NCI-H69 (cell line): ENCODE data around the gene RSPH1.
A peak's percentile ranks its signal among the peaks of the same experiment; 100 is the strongest.
"Not testable (repeated sequence)": the region's sequence is repeated elsewhere in the genome, so short reads cannot be mapped to it uniquely, and the experiment has no call there.

Source experiments
- DNase-seq: peaks from one replicate; lab custom pipeline; 2025; lab: John Stamatoyannopoulos, UW

The RSPH1 gene

DNA sequence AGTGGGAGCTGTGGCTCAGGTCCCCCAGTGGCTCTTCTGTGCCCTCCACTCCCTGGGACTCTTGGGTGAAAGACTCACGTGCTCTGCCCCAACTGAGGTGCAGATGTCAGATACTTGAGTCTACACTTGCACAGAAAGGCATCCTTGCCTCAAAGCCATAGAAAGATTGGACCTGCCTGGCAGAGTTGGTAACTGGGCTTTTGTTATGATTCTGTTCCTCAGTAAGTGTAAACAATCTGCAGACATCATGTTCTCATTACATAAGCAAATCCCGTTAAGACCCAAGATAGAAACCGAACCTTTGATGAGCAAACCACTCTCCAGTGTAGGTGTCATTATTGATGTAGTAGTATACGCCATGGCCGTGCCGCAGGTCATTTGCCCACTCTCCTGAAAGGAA lies 10.0 kb downstream of the RSPH1 start:
- no peak for DNase-seq

DNA sequence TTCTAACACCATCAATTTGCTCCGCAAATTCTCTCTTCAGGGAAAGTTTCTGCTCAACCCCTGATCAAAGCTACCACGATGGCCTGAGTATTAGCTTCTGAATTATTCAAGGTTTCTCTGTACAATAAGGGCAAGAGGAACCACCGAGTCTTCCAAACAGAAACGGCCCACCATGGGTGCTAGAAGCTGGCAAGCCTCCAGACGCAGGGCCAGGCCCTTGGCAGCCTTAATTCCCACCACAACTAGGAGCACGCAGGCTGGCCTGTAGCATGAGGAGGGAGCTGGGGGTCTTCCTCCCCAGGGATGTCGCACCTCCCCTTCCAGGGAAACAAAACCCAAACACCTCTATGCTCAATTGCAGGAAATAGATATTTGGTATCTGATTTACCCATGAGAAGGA lies 11.1 kb downstream of the RSPH1 start:
- no peak for DNase-seq

DNA sequence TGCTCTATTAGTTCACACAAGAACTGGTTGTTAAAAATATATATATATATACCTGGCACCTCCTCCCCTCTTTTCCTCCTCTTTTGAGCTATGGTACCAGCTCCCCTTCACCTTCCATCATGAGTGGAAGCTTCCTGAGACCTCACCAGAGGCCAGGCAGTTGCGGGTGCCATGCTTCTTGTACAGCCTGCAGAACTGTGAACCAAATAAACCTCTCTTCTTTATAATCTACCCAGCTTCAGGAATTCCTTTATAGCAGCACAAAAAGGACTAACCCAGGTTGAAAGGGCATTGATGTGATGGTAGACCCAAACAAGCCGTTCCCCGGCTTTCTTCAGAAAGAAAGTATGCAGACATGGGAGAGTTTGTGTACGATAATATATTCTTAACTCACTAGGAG lies 14.9 kb downstream of the RSPH1 start:
- no peak for DNase-seq

DNA sequence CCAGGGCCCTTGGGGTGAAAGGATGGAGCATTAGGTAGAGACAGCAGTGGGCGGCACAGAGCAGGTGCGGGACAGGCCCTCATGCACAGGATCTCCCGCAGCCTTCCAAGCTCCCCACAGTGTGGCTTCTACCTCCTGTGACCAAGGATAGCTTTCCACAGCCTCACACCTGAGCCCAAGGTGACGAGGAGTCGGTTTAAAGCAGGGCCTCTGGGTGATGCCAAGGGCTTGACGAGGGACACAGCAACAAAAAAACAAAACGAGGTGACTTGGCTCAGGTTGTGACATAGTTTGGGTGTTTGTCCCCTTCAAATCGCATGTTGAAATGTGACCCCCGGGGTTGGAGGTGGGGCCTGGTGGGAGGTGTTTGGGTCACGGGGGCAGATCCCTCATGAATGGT lies 15.3 kb downstream of the RSPH1 start:
- no peak for DNase-seq

DNA sequence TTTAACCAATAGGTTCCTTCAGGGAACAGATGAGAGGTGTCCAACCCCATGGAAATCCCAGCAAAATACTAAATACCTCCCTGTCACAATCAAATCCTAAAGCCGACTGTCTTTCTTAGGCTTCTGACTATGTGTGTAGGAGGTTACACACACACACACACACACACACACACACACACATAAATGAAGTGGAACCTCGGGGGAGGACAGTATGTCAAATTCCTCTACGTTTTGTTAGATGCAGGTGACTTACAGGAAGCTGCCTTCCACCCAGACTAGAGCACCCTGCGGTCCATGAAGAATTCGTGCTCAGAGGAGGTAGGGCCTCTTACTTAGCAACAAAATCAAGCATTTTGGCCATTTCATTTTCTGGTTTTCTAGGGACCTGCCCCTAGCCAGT lies 16.4 kb downstream of the RSPH1 start:
- DNase-seq: no peak

DNA sequence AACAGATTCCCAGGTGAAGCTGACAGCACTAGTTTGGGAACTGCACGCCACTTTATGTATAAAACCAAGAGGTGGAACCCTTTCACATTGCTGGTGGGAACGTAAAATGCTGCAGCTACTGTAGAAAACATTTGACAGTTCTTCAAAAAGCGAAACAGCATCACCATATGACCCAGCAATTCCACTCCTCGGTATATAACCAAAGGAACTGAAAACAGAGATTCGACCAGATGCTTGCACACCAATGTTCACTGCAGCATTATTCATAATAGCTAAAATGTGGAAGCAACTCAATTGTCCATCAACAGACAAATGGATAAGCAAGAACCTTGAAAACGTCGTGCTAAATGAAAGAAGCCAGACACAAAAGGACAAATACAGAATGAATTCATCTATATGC lies 17.5 kb downstream of the RSPH1 start:
- no peak for DNase-seq

DNA sequence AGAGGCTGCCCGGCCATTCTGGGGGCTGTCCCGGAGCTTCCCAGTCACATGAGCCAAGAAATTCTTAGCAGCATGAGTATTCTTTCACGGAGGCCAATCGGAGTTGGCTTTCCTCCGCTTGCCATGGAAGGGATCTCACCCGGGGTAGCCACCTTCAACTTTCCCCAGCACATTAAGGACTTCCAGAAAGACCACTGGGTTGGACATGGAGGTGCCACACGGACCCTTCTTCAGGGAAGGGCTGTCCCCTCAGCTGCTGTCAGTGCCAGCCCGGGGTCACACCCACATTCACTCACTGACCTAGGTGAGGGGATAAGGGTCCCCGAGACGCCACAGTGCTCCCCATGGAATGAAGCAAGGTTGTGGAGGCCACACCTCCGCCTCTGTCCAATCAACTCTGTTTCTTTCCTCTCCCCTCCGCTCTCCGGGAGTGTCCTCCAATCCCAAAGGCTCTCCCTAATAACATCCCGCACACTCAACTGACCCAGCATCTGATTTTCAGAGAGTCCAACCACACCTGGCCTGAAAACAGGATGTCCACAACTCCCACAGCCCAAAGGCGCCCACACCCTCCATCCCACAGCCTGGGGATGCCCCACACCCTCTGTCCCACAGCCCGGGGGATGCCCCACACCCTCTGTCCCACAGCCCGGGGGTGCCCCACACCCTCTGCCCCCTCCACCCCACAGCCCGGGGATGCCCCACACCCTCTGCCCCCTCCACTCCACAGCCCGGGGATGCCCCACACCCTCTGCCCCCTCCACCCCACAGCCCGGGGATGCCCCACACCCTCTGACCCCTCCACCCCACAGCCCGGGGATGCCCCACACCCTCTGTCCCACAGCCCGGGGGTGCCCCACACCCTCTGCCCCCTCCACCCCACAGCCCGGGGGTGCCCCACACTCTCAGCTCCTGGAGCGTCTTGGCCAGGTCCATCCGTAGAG lies 19.4 kb downstream of the RSPH1 start:
- DNase-seq: no peak

DNA sequence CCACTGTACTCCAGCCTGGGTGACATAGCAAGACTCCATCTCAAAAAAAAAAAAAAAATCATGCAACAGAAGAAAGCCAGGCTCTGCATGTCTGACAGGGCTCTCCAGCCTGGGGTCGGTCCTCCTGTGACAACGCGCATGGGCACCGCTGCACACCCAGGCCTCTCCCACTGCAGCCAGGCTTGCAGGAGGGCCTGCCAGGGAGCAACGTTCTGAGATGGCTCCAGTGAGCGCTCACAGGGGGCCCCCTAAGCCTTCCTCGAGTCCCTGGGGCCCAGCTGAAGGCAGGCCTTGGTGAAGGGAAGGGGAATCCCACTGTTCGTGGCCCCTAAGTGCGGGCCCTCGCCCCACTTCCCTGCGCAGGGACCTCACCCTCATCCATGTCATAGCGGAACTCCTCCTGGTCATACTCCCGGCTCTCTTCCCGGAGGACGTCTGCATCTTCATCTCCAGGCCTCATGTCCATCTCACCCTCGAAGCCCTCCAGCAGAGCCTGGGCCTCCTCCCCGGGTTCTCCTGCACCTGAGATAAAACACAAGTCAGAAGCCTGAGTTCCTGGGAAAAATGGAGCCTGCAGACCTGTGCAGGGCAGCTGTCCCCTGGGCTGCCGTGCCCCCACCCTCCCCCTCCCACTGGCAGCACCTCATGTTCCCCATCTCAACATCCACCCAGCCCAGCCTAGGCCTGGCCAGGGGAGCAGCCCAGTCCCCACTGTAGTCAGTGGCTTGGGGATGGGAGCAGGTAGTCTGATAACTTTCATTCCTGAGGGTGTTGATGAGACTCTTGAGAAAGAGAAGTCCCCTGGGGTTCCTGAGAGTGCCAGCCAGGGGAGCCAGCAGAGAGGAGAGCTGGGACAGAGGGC lies 20.3 kb downstream of the RSPH1 start:
- DNase-seq: no peak

DNA sequence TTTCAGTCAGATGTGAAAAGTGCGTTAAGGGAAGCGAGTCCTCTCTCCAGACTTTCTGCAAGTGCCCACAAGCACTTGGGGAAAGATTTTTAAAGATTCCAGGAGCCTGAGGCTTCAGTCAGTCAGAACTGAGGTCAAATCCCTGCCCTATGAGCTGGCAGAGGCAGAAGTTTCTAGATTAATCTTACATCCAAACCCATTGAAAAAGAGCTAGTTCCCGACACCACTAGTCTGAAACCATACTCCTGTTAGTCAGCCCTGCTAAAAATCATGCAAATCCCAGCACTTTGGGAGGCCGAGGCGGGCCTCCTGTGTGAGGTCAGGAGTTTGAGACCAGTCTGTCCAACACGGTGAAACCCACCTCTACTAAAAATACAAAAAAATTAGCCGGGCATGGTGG lies 21.0 kb downstream of the RSPH1 start:
- no peak for DNase-seq

DNA sequence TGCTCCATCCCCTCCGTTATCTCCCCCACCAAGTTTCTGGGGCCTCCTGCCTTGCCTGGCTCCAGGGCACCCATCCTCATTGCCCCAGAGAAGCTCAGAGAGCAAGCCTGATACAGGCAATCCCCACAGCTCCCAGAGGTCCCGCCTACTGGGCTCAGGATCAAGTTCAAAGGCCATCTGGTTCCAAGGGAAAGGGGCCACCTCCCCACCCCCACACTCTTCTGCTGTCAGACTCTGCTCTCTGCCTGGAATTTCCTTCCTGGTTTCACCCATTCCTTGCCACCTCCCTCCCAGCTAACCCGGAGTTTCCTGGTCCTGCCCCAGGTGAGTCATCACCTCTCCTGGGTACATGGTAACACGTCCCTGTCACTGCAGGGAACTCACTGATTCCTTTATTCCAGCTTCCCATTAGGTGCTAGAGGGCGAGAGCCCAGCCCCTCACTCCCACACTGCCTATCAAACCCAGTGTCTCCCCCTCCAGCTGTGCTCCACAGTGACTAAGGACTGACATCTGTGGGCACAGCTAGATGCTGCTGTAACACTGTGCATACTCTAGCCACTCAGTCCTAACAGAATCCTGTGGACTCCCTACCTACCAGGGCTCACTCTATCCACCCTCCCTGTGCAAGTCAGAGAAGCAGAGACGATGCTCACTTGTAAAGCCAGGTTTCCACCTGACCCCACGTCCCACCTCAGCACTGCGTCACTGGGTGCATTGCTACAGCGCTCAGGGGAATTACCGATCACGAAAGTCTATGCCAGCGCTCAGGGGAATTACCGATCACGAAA lies 21.8 kb downstream of the RSPH1 start:
- DNase-seq: peak; percentile 90

DNA sequence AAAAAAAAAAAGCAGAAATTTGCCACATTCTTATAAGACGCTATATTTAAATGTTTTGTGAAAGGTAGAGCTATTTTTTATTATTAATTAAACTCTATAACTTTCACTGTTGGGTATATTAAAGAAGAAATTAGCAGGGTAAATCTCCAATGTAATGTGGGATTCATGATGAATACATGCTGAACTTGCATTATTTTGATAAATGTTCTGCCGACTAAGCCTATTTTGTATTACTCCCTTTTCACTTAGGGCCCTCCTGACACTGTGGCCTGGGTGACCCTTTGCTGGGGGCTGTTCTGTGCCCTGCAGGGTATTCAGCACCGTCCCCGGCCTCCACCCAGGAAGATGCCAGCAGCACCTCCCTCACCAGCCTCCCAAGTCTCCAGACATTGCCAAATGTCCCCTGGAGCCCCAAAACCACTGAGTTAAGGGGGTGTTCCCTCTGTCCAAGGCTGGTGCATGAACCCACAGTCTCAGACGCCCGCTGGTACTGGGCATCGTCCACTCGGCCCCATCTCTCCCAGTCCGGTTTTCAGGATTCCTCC lies 22.5 kb downstream of the RSPH1 start:
- DNase-seq: no peak

DNA sequence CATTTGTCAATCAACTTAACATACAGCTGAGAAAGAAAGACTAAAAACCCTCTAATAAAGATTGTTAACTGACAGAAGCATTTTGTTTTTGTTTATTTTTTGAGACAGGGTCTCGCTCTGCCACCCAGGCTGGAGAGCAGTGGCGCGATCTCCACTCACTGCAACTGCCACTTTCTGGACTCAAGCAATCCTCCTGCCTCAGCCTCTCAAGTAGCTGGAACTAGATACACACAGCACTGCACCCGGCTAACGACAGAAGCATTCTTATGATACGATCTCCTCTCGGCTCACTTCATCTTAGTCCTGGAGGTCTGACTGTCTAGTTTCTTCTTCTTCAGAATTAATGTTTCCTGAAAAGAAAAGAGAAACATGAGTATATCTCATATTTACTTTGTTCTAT lies 23.5 kb downstream of the RSPH1 start:
- no peak for DNase-seq

DNA sequence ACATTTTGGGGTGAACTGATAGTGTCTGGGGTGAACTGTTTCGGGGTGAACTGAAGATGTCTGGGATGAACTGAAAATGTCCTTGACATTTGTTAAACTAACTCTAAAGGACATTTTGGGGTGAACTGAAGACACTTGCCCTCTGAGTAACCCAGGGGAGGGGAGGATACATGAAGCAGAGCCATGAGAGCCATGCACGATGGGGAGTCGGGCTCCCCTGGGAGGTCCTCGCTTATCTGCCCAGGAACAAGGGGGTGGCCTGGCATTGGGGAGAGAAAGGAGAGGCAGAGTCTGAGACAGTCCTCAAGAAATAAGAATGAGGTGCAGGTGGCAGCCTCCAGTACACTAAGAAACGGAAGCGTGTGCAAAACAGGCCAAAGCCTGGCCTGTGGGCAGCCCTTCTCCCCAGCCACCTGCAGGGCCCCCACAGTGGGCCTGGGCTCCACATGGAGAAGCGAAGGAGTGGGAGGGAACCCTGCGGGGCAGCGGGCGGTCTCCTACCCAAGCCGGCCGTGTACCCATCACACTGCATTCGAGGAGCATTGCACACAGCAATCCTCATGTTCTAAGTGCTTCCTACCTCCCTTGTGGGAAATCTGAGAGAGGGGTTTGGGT lies 24.2 kb downstream of the RSPH1 start:
- DNase-seq: no peak

DNA sequence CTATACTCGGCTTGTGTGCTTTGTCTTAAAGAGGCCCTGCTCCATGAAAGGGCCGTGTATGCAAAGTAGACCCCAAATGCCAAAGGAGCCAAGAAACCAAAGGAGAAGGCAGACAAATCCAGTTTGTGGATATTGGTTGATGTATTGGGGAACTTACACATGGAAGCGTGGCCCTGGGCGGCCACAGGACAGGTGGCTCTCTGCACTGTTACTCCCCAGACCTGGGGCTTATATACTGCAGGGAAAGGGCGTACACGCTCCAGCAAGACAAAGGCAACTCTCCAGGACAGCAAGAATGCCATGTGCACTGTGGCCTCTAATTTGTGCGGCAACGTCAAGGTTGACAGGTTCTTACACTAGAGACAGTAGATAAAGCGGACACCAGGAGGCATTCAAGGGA lies 24.8 kb downstream of the RSPH1 start:
- DNase-seq: no peak

DNA sequence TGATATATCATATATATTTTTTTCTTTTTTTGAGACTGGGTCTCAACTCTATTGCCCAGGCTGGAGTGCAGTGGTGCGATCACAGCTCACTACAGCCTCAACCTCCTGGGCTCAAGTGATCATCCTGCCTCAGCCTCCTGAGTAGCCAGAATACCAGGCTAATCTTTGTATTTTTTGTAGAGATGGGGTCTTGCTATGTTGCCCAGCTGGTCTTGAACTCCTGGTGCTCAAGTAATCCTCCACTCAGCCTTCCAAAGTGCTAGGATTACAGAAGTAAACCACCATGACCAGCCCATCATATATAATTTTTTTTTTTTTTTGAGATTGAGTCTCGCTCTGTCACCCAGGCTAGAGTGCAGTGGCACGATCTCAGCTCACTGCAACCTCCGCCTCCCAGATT lies 26.3 kb downstream of the RSPH1 start:
- not testable (repeated sequence) for DNase-seq

DNA sequence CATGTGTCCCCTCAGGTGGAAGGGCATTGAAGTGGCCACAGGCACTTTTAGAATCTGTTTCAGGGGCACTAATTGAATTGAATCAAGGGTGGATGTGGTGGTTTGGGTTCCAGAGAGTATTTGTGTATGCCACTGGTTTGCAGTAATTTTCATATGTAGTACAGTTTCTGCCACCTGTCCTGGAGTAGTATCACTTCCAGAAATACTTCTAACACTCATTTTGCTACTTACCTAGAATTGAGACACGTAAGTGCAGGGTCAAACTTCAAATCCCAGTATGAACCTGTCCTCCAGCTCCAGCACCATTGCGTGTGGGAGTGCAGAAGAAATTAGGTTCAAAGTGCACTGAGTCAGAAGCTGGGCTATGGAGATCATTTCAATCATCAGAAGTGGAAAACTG lies 26.8 kb downstream of the RSPH1 start:
- no peak for DNase-seq

DNA sequence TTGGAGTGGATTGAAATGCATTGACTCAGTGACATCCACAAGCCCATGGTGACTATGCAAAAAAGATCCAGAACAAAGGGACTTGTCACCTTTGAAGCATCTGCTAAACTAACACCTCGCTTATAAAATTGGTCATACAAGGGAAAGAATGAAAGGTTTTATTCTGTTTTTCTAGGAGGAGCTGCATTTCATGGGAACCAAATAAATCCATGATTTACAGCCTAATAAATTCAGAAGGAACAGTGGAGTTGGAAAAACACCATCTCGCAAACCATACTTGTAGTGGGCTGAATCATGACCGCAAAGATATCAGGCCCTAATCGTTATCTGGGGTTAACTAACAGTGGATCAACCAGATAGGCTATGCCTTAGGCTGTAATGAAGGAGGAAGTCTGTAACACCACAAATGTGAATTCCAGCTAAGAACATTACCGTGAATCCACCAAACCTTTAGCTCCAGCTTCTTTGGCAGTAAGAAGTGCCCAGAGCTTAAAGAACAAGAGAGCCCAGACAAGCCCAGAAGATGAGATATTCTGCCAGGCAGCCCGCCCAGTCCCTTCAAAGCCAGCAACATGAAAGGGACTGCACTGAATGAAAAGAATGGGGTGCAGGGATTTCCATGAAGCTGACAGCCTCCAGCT lies 27.4 kb downstream of the RSPH1 start:
- DNase-seq: no peak

DNA sequence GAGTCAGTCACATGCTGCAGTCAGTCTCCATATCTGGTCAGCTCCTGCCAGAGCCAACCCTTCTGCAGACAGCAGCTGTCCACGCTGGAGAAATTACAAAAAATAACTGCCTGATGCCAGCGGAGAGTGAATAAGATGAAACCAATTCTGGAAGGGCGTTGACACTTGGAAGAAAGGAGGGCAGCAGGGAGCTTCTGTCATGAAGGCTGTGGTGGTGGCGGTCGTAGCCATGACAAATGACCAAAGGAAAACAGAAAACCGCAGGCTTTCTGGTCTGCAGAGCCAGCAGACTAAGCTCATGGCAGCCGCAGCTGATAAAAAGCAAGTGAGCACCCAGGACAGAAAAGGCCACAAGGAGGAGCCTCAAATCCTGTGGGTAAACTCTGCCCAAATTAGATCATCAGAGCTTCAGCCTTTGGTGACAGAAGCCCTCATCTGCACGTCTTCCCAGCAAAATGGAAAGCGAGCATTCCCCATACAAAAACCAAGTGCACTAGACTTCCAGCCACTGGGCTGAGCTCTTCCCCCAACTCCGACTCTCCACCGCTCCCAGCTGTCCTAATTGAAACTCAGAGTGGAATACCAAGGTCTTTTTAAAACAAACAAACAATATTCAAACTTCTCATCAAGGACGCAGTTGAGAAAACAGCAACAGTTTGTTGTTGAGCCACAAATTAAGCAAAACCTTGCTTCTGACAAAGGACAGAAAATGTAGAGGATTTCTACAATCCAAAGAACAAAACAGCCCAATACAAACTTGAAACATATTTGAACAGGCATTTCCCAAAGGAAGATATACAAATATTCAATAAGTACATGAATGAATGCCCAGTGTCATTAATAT lies 28.7 kb downstream of the RSPH1 start:
- DNase-seq: peak; percentile 49

DNA sequence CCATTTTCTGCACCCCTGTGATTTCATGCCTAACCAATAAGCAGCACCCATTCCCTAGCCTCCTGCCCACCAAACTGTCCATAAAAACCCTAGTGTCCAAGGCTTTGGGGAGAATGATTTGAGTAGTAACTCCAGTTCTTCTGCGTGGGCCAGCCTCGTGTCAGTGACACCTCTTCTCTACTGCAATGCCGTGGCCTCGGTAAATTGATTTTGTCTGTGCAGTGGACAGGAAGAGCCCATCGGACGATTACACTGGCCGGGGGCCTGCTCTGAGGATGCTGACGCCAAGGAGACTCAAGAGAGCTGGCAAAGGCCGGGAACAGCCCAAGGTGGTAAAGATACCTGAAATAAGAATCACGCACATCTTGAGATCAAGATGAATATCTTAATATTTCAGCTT lies 29.3 kb downstream of the RSPH1 start:
- DNase-seq: no peak

DNA sequence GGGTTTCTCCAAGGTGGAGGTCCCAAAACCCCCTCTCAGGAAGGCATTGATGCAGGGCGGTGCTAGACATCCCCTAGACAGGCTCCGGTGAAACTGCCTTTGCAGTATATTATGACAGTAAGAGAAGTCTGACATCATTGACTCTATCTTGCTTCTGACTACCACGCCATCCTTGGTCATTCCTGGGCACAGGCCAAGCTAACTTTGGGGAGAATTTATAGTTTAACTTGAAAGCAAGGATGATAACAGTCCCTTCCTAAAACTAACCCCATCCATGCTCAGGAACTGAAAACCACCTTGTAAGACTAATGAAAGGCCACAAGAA lies 30.3 kb downstream of the RSPH1 start:
- DNase-seq: no peak
